Colonic mucosa (tissue), 4 donors: ENCODE results near the gene URB1. TPM values are rescaled to one million over a fixed set of nuclear protein-coding genes. Genes with fewer than 3 reads are reported as not detected.

Source experiments
- DNase-seq: peaks from one replicate; pipeline ENCODE4 v3.0.0-alpha.2; 2020
- H3K27ac ChIP-seq: fragments of 200-600 bp; one replicate; pipeline ENCODE4 v1.8.0; 2021
- H3K27me3 ChIP-seq: fragments of 200-600 bp; one replicate; pipeline ENCODE4 v1.8.0; 2021
- H3K36me3 ChIP-seq: fragments of 200-600 bp; one replicate; pipeline ENCODE4 v1.8.0; 2021
- H3K4me1 ChIP-seq: fragments of 200-600 bp; one replicate; pipeline ENCODE4 v1.8.0; 2021; ENCODE audit warnings: mild to moderate bottlenecking
- H3K4me3 ChIP-seq: fragments of 200-600 bp; one replicate; pipeline ENCODE4 v1.8.0; 2021
- H3K9ac ChIP-seq, 2 donors: one replicate each; pipeline ENCODE4 v1.7.0; 2013; ENCODE audit warnings: control low read depth in 2 of 2, low read depth in 2 of 2, low read length in 2 of 2
- H3K9me3 ChIP-seq: fragments of 200-600 bp; one replicate; pipeline ENCODE4 v1.8.0; 2021
- intact Hi-C: fragments of 100-400 bp; cut with DNase I; formaldehyde crosslinking; loops from one replicate; pipeline ENCODE4 v1.14.1; 2022
- total RNA-seq, 2 donors: library from RNA; stranded (reverse); fragmentation: NEBNext Ultra II Directional in 1 of 2; extraction: Animal tissue kit (Norgen Biotek cat#: 25700) in 1 of 2; gene quantifications; one replicate each; pipeline ENCODE4 v1.2.1, GENCODE V29; 2021
- TF ChIP-seq, protein P1 (sequence below): fragments of 200-600 bp; IDR thresholded peaks from one replicate; pipeline ENCODE4 v1.8.0; 2022; ENCODE audit warnings: antibody characterized with exemption, mild to moderate bottlenecking
- donor health status: healthy.
- donor health status: DM: no; HTN: no; CAD: no.
- donor health status: DM: no; HTN: no; CAD: no.

The URB1 gene
- total RNA-seq, 2 donors from 2014 or later, result 6.1 to 16.4 TPM

DNA sequence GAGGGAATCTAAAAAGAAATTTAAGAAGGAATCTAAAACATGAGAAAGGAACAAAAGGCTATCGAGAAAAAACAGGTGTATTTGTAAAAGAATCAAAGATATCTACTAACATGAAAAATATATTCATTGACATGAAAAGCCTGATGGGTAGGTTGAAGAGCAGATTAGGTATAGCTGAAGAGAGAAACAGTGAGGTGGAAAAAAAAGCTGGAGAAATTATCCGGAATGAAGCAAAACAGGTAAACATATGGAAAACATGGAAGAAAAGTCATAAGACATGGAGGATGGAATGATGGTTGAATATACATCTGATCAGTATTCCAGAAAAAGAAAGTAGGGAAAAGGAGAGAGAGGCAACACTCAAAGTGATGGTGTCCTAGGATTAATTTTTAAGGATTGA is 29.3 kb upstream of the URB1 start:
- no peaks in the 10 kb centered on the region for H3K4me1 ChIP-seq
- H3K27me3 ChIP-seq, result no peaks in the 10 kb centered on the region
- H3K9ac ChIP-seq, result no peak overlapping the region
- TF ChIP-seq, protein P1, sequence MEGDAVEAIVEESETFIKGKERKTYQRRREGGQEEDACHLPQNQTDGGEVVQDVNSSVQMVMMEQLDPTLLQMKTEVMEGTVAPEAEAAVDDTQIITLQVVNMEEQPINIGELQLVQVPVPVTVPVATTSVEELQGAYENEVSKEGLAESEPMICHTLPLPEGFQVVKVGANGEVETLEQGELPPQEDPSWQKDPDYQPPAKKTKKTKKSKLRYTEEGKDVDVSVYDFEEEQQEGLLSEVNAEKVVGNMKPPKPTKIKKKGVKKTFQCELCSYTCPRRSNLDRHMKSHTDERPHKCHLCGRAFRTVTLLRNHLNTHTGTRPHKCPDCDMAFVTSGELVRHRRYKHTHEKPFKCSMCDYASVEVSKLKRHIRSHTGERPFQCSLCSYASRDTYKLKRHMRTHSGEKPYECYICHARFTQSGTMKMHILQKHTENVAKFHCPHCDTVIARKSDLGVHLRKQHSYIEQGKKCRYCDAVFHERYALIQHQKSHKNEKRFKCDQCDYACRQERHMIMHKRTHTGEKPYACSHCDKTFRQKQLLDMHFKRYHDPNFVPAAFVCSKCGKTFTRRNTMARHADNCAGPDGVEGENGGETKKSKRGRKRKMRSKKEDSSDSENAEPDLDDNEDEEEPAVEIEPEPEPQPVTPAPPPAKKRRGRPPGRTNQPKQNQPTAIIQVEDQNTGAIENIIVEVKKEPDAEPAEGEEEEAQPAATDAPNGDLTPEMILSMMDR, result no peak
- DNase-seq, result no peak
- H3K27ac ChIP-seq, result no peak overlapping the region
- no peak overlapping the region for H3K4me3 ChIP-seq
- no peaks in the 10 kb centered on the region for H3K36me3 ChIP-seq
- no peaks in the 10 kb centered on the region for H3K9me3 ChIP-seq
- intact Hi-C loops, result no loop called here

- H3K27me3 ChIP-seq, result no peaks in the 10 kb centered on the region
- intact Hi-C loops, result no loop called here
- TF ChIP-seq, protein P1, result no peak
- no peaks in the 10 kb centered on the region for H3K4me1 ChIP-seq
- no peak overlapping the region for H3K9ac ChIP-seq
- no peak overlapping the region for H3K4me3 ChIP-seq
- no peaks in the 10 kb centered on the region for H3K36me3 ChIP-seq
- no peaks in the 10 kb centered on the region for H3K9me3 ChIP-seq
- no peak for DNase-seq
- H3K27ac ChIP-seq, result no peak overlapping the region
Observed at GRCh38 chr21:32418146-32418545, 25.3 kb upstream of the URB1 start.

- TF ChIP-seq, protein P1, result no peak
- Histone ChIP-seq H3K27ac (no peak overlapping the region), H3K4me3 (no peak overlapping the region), H3K36me3 (no peaks in the 10 kb centered on the region), H3K9me3 (no peaks in the 10 kb centered on the region), H3K4me1 (peaks cover 4% of the 10 kb centered on the region), H3K9ac (no peak overlapping the region), H3K27me3 (no peaks in the 10 kb centered on the region)
- intact Hi-C loops, result no loop called here
- DNase-seq, result no peak
Observed at GRCh38 chr21:32415451-32416398, 22.9 kb upstream of the URB1 start.

GRCh38 chr21:32414579-32415358 is 22.0 kb upstream of the URB1 start:
- intact Hi-C loops, result no loop called here
- H3K9ac ChIP-seq, result no peak overlapping the region
- peaks cover 4% of the 10 kb centered on the region for H3K4me1 ChIP-seq
- H3K9me3 ChIP-seq, result no peaks in the 10 kb centered on the region
- TF ChIP-seq, protein P1, result no peak
- no peak overlapping the region for H3K4me3 ChIP-seq
- no peak for DNase-seq
- peak overlapping the region; percentile 75 for H3K27ac ChIP-seq
- no peaks in the 10 kb centered on the region for H3K27me3 ChIP-seq
- H3K36me3 ChIP-seq, result no peaks in the 10 kb centered on the region

DNA sequence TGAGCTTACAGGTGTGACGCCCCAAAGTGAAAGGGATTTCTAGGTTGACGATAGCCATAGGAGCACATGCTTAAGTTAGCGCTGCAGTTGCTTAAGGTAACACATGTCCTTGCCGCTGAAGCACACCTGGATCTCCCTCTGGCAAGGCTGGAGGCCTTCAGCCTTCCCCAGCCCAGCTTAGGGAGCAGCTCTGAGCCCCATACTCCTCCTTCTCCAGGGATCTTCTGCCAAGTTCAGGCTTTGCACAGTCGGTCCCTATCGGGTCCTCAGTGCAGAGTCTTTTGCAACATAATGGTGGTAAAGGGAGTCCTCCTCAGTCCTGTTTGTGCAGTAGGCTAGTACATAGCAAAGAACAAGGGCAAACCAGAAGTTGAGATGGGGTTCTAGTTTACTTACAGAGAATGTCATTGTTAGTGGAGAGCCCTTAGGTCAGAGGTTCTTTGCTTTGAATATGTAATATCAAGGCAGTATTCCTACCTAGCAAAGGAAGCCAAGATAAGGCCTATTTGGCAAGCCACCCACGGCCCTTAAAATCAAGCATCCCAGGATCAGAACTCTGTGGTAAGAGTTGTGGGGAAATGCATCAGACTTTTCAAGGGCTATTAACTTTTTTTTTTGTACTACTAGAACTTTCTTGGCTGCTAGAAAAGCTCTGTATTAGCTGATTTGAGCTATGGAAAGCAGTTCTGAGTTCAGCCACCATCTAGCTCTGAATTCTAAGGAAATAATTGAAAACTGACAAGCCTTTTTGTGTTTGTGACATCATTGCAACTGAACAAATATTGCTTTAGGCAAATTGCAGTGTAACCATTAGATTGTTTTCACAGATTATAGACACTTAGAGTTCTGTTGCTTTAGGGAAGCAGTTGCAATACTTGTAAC is 21.1 kb upstream of the URB1 start:
- TF ChIP-seq, protein P1, result no peak
- H3K27me3 ChIP-seq, result no peaks in the 10 kb centered on the region
- no peaks in the 10 kb centered on the region for H3K9me3 ChIP-seq
- DNase-seq, result peak; percentile 29
- no peaks in the 10 kb centered on the region for H3K36me3 ChIP-seq
- peak overlapping the region; percentile 25 to 88 for H3K9ac ChIP-seq
- peaks cover 4% of the 10 kb centered on the region for H3K4me1 ChIP-seq
- peak overlapping the region; percentile 75 for H3K27ac ChIP-seq
- H3K4me3 ChIP-seq, result peak overlapping the region; percentile 67
- intact Hi-C loops, result no loop called here
